Measurements from ENCODE around the gene SMIM27. TPM values are rescaled to one million over a fixed set of nuclear protein-coding genes. Genes with fewer than 3 reads are reported as not detected.

SMIM27 gene
- total and polyA plus RNA-seq, 9 of the 15 experiments (the other 6 are each of a cell fraction or from before 2014, with no cell fraction given) = 2.9 to 16.1 (median 7.9) TPM

DNA sequence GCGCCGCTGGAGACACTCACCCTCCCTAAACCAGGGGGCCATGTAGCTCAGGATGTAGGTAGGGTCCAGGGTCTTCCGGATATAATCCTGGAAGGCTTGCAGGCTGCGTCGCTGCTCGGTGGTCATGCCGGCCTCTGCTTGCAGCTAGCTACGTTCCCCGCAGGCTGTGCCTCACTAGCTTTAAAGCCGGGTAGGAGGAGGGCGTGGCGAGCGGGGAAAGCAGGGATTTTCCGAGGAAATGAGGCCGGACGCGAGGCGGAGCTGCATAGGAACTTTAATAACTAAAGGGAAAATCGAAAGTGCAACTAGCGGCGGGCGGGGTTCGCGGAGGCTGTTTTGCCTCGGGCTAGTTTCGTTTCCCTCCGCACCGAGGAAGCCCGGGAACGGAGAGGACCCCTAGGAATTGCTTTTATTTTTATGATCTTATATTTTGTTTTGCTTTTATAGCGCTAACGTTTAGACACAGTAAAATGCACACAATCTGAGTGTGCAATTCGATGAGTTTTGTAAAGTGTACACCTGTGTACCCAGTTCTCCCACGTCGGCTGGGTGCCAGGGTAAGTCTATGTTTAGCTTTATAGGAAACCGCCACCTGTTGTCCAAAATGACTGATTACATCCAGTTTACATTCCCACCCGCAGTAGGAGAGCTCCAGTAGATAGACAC is 26.0 kb upstream of the SMIM27 start, which contains the start of gene RIGI (continued):
- TF ChIP-seq, protein P1, sequence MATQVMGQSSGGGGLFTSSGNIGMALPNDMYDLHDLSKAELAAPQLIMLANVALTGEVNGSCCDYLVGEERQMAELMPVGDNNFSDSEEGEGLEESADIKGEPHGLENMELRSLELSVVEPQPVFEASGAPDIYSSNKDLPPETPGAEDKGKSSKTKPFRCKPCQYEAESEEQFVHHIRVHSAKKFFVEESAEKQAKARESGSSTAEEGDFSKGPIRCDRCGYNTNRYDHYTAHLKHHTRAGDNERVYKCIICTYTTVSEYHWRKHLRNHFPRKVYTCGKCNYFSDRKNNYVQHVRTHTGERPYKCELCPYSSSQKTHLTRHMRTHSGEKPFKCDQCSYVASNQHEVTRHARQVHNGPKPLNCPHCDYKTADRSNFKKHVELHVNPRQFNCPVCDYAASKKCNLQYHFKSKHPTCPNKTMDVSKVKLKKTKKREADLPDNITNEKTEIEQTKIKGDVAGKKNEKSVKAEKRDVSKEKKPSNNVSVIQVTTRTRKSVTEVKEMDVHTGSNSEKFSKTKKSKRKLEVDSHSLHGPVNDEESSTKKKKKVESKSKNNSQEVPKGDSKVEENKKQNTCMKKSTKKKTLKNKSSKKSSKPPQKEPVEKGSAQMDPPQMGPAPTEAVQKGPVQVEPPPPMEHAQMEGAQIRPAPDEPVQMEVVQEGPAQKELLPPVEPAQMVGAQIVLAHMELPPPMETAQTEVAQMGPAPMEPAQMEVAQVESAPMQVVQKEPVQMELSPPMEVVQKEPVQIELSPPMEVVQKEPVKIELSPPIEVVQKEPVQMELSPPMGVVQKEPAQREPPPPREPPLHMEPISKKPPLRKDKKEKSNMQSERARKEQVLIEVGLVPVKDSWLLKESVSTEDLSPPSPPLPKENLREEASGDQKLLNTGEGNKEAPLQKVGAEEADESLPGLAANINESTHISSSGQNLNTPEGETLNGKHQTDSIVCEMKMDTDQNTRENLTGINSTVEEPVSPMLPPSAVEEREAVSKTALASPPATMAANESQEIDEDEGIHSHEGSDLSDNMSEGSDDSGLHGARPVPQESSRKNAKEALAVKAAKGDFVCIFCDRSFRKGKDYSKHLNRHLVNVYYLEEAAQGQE (IDR thresholded peaks at IDR 0.05; ENCODE audit: borderline replicate concordance) = peak; percentile 25; the same call in 1 of the 2 replicates
- TF ChIP-seq, protein P1 (CRISPR knock-in tag; IDR thresholded peaks at IDR 0.05; ENCODE audit: low read depth) = no peak
- TF ChIP-seq ZFP36 (IDR thresholded peaks at IDR 0.05; ENCODE audit: low read depth, low read length, partially characterized antibody) (peak; percentile 25), MEF2D (tag; conservative IDR thresholded peaks at IDR 0.05; ENCODE audit: low read depth) (peak; percentile 43; the same call in 1 of the 2 replicates), IRF2 (CRISPR knock-in tag; IDR thresholded peaks at IDR 0.05) (0 out of 2 replicates have a peak, but pooled peaks have one; percentile 47), SAP30 (IDR thresholded peaks at IDR 0.05; ENCODE audit: borderline replicate concordance, insufficient read depth, low read depth, low read length, poor library complexity, severe bottlenecking) (peak; percentile 57), RNF2 (IDR thresholded peaks at IDR 0.05) (no peak)
- TF ChIP-seq, protein P2, sequence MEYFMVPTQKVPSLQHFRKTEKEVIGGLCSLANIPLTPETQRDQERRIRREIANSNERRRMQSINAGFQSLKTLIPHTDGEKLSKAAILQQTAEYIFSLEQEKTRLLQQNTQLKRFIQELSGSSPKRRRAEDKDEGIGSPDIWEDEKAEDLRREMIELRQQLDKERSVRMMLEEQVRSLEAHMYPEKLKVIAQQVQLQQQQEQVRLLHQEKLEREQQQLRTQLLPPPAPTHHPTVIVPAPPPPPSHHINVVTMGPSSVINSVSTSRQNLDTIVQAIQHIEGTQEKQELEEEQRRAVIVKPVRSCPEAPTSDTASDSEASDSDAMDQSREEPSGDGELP (CRISPR knock-in tag; IDR thresholded peaks at IDR 0.05; ENCODE audit: borderline replicate concordance) = peak; percentile 24; the same call in 1 of the 2 replicates
- TF ChIP-seq, protein P3, sequence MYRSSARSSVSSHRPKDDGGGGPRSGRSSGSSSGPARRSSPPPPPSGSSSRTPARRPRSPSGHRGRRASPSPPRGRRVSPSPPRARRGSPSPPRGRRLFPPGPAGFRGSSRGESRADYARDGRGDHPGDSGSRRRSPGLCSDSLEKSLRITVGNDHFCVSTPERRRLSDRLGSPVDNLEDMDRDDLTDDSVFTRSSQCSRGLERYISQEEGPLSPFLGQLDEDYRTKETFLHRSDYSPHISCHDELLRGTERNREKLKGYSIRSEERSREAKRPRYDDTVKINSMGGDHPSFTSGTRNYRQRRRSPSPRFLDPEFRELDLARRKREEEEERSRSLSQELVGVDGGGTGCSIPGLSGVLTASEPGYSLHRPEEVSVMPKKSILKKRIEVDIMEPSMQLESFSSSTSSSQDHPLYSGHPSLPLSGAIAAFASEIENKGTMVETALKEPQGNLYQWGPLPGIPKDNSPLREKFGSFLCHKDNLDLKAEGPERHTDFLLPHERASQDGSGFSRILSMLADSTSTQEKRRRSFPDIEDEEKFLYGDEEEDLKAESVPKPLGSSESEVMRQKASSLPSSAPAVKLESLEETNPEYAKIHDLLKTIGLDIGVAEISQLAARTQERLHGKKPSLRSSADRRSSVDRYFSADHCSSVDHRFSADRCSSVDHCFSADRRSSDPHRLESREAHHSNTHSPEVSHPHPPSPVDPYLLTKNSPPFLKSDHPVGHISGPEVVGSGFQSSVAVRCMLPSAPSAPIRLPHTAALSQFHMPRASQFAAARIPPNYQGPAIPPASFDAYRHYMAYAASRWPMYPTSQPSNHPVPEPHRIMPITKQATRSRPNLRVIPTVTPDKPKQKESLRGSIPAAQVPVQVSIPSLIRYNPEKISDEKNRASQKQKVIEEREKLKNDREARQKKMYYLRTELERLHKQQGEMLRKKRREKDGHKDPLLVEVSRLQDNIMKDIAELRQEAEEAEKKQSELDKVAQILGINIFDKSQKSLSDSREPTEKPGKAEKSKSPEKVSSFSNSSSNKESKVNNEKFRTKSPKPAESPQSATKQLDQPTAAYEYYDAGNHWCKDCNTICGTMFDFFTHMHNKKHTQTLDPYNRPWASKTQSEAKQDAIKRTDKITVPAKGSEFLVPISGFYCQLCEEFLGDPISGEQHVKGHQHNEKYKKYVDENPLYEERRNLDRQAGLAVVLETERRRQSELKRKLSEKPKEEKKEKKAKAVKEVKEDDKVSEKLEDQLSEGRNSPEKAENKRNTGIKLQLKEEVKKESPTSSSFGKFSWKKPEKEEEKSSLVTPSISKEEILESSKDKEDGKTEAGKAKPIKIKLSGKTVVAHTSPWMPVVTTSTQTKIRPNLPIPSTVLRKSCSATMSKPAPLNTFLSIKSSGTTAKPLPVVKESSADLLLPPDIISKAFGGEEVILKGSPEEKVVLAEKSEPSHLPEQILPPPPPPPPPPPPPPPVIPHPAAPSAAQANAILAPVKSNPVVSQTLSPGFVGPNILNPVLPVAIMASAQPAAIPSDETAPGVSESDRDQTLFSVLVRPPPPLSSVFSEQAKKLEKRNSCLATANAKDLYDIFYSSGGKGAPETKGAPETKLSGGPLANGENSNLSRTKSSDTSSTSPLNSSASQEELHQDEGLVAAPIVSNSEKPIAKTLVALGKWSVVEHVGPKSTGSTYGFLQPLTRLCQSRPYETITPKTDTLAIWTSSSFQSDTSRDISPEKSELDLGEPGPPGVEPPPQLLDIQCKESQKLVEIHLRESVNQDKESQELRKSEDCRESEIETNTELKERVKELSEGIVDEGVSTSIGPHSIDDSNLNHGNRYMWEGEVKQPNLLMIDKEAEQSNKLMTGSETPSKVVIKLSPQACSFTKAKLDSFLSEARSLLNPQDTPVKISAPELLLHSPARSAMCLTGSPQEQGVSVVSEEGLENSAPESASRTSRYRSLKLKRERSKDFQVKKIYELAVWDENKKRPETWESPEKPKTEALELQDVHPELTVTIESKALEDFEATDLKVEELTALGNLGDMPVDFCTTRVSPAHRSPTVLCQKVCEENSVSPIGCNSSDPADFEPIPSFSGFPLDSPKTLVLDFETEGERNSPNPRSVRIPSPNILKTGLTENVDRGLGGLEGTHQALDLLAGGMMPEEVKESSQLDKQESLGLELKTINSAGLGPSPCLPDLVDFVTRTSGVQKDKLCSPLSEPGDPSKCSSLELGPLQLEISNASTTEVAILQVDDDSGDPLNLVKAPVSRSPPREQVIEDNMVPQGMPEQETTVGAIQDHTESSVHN (IDR thresholded peaks at IDR 0.05; ENCODE audit: borderline replicate concordance in 1 of 2, low read depth in 1 of 2) = peak in 1 of 2 experiments; percentile 54; a peak in 1 of 4 replicates
